HEK293T (cell line): ENCODE data around the gene CEBPG.

Source experiments
- BHLHE40 ChIP-seq: fragments of 450-650 bp; IDR thresholded peaks from 2 replicates; pipeline ENCODE4 v1.6.1; 2016; ENCODE audit warnings: mild to moderate bottlenecking, moderate library complexity, borderline replicate concordance
- CTBP1 ChIP-seq: fragments of 450-650 bp; IDR thresholded peaks from 2 replicates; pipeline ENCODE4 v1.6.1; 2016; ENCODE audit warnings: borderline replicate concordance
- ELF4 ChIP-seq: fragments of 450-650 bp; IDR thresholded peaks from 2 replicates; pipeline ENCODE4 v1.6.1; 2017; ENCODE audit warnings: antibody characterized with exemption
- FOXA1 ChIP-seq: fragments of 450-650 bp; IDR thresholded peaks from 2 replicates; pipeline ENCODE4 v1.6.1; 2016; ENCODE audit warnings: mild to moderate bottlenecking
- FOXK2 ChIP-seq: fragments of 450-650 bp; IDR thresholded peaks from 2 replicates; pipeline ENCODE4 v1.6.1; 2016; ENCODE audit warnings: mild to moderate bottlenecking
- FOXM1 ChIP-seq: fragments of 450-650 bp; IDR thresholded peaks from 2 replicates; pipeline ENCODE4 v1.6.1; 2017; ENCODE audit warnings: mild to moderate bottlenecking, borderline replicate concordance
- HDGF ChIP-seq: fragments of 450-650 bp; IDR thresholded peaks from 2 replicates; pipeline ENCODE4 v1.6.1; 2017; ENCODE audit warnings: antibody characterized with exemption, borderline replicate concordance
- NFRKB ChIP-seq: fragments of 450-650 bp; IDR thresholded peaks from 2 replicates; pipeline ENCODE4 v1.6.1; 2016; ENCODE audit warnings: mild to moderate bottlenecking, moderate library complexity
- PKNOX1 ChIP-seq: fragments of 450-650 bp; IDR thresholded peaks from 2 replicates; pipeline ENCODE4 v1.6.1; 2016
- SP1 ChIP-seq: fragments of 450-650 bp; IDR thresholded peaks from 2 replicates; pipeline ENCODE4 v1.6.1; 2017
- SUZ12 ChIP-seq: fragments of 450-650 bp; IDR thresholded peaks from 2 replicates; pipeline ENCODE4 v1.6.1; 2016; ENCODE audit warnings: mild to moderate bottlenecking
- TARDBP ChIP-seq: fragments of 450-650 bp; IDR thresholded peaks from 2 replicates; pipeline ENCODE4 v1.6.1; 2016
- ZNF384 ChIP-seq: fragments of 450-650 bp; IDR thresholded peaks from 2 replicates; pipeline ENCODE4 v1.6.1; 2016

GRCh38 chr19:33413426-33413725 is 39.9 kb downstream of the CEBPG start:
- TF ChIP-seq FOXK2 (no peak), TARDBP (no peak), BHLHE40 (no peak), HDGF (no peak), SP1 (no peak), ZNF384 (no peak), NFRKB (no peak), PKNOX1 (no peak), FOXA1 (no peak), SUZ12 (no peak), ELF4 (no peak), CTBP1 (no peak), FOXM1 (no peak)
